DND-41 (cell line): ENCODE measurements around the gene RGS6.

Experiments used
- CTCF ChIP-seq: IDR thresholded peaks from 2 replicates; pipeline ENCODE4 v1.5.1; 2012; ENCODE audit warnings: borderline replicate concordance, low read length, moderate library complexity, mild to moderate bottlenecking; ENCODE audit not compliant: poor library complexity, severe bottlenecking; ENCODE audit errors: extremely low read depth
- EZH2 ChIP-seq: IDR thresholded peaks from 3 replicates; pipeline ENCODE4 v1.6.1; 2012; ENCODE audit warnings: borderline replicate concordance, low read depth, mild to moderate bottlenecking, moderate library complexity, low read length, inconsistent platforms; ENCODE audit not compliant: severe bottlenecking

- TF ChIP-seq EZH2: no peak
- no peak for TF ChIP-seq CTCF
Observed at GRCh38 chr14:72097173-72097783, 165.0 kb downstream of the RGS6 start.
